Neural cell (in vitro differentiated cells): ENCODE results near the gene TOMM20. TPM values are rescaled to one million over a fixed set of nuclear protein-coding genes. Genes with fewer than 3 reads are reported as not detected.

Source experiments
- H2AFZ ChIP-seq: fragments of 200-600, 300-800 bp; sonication (generic), shearing (Covaris generic); 2 replicates; pipeline ENCODE4 v1.6.0; 2014; ENCODE audit warnings: low read depth, mild to moderate bottlenecking, antibody characterized with exemption, low read length, moderate library complexity
- H3F3A ChIP-seq: fragments of 200-600 bp; shearing (Covaris generic); 2 replicates; pipeline ENCODE4 v1.6.1; 2016; ENCODE audit warnings: mild to moderate bottlenecking, moderate library complexity, mixed read lengths, antibody characterized with exemption, low read length; ENCODE audit not compliant: insufficient read depth, poor library complexity, severe bottlenecking
- H3K27ac ChIP-seq: fragments of 200-600, 300-800 bp; sonication (generic), shearing (Covaris generic); 2 replicates; pipeline ENCODE4 v1.5.1; 2014; ENCODE audit warnings: mild to moderate bottlenecking, low read length, moderate library complexity
- H3K27me3 ChIP-seq: fragments of 300-800, 200-600 bp; sonication (generic), shearing (Covaris generic); 2 replicates; pipeline ENCODE4 v1.6.0; 2014; ENCODE audit warnings: mild to moderate bottlenecking, low read depth, low read length, moderate library complexity; ENCODE audit not compliant: insufficient read depth
- H3K36me3 ChIP-seq: fragments of 300-800, 200-600 bp; sonication (generic), shearing (Covaris generic); 2 replicates; pipeline ENCODE4 v1.5.1; 2014; ENCODE audit warnings: mild to moderate bottlenecking, antibody characterized with exemption, low read length, moderate library complexity; ENCODE audit not compliant: insufficient read depth
- H3K4me2 ChIP-seq: fragments of 300-800, 200-600 bp; sonication (generic), shearing (Covaris generic); 2 replicates; pipeline ENCODE4 v1.6.0; 2014; ENCODE audit warnings: mild to moderate bottlenecking, low read length
- H3K4me3 ChIP-seq: fragments of 300-800, 200-600 bp; sonication (generic), shearing (Covaris generic); 2 replicates; pipeline ENCODE4 v1.5.1; 2014; ENCODE audit warnings: mild to moderate bottlenecking, low read length, moderate library complexity
- H3K79me2 ChIP-seq: fragments of 200-600 bp; shearing (Covaris generic); replicated peaks from 2 replicates; pipeline ENCODE4 v1.6.0; 2014; ENCODE audit warnings: mild to moderate bottlenecking, low read length, moderate library complexity; ENCODE audit not compliant: insufficient read depth
- H3K9ac ChIP-seq: fragments of 300-800, 200-600 bp; sonication (generic), shearing (Covaris generic); 2 replicates; pipeline ENCODE4 v1.6.1; 2016; ENCODE audit warnings: mild to moderate bottlenecking, low read length, mixed read lengths
- H3K9me2 ChIP-seq: fragments of 200-600 bp; shearing (Covaris generic); 2 replicates; pipeline ENCODE4 v1.6.1; 2016; ENCODE audit warnings: mild to moderate bottlenecking, low read length, mixed read lengths; ENCODE audit not compliant: insufficient read depth
- H3K9me3 ChIP-seq: fragments of 200-600, 300-800 bp; sonication (generic), shearing (Covaris generic); 2 replicates; pipeline ENCODE4 v1.6.1; 2016; ENCODE audit warnings: mild to moderate bottlenecking, mixed run types, low read length, moderate library complexity, mixed read lengths
- H4K20me1 ChIP-seq: fragments of 200-600 bp; shearing (Covaris generic); 2 replicates; pipeline ENCODE4 v1.6.1; 2016; ENCODE audit warnings: mild to moderate bottlenecking, mixed run types; ENCODE audit not compliant: insufficient read depth
- EP300 ChIP-seq: fragments of 450-650 bp; conservative IDR thresholded peaks from 2 replicates; pipeline ENCODE4 v1.6.1; 2014; ENCODE audit warnings: antibody characterized with exemption, mild to moderate bottlenecking, moderate library complexity; ENCODE audit not compliant: poor library complexity, severe bottlenecking
- EZH2 ChIP-seq: fragments of 200-600, 300-800 bp; shearing (Covaris generic), sonication (generic); IDR thresholded peaks from 2 replicates; pipeline ENCODE4 v1.6.1; 2014; ENCODE audit warnings: antibody characterized with exemption, low read length, borderline replicate concordance, mild to moderate bottlenecking; ENCODE audit not compliant: insufficient read depth, poor library complexity, severe bottlenecking
- MXI1 ChIP-seq: fragments of 450-650 bp; conservative IDR thresholded peaks from 2 replicates; pipeline ENCODE4 v1.6.1; 2014; ENCODE audit warnings: antibody characterized with exemption, mild to moderate bottlenecking; ENCODE audit not compliant: poor library complexity, severe bottlenecking
- POLR2AphosphoS5 ChIP-seq: IDR thresholded peaks from 2 replicates; pipeline ENCODE4 v1.6.1; 2012
- RAD21 ChIP-seq: fragments of 450-650 bp; conservative IDR thresholded peaks from 2 replicates; pipeline ENCODE4 v1.6.1; 2014; ENCODE audit warnings: antibody characterized with exemption, mild to moderate bottlenecking, moderate library complexity
- SMC3 ChIP-seq: fragments of 450-650 bp; conservative IDR thresholded peaks from 2 replicates; pipeline ENCODE4 v1.6.1; 2014; ENCODE audit warnings: antibody characterized with exemption, mild to moderate bottlenecking, moderate library complexity; ENCODE audit not compliant: poor library complexity
- TAF1 ChIP-seq: IDR thresholded peaks from 2 replicates; pipeline ENCODE4 v1.6.1; 2012; ENCODE audit warnings: low read depth
- polyA plus RNA-seq: library from polyadenylated mRNA; depleted of rRNA; stranded (reverse); fragments of >200 nt; gene quantifications from 2 replicates; pipeline ENCODE4 v1.2.3, GENCODE V29; 2014
- TF ChIP-seq, protein P1 (sequence below): IDR thresholded peaks from 2 replicates; pipeline ENCODE4 v1.6.1; 2012; ENCODE audit warnings: borderline replicate concordance
- TF ChIP-seq, protein P2 (sequence below): fragments of 450-650 bp; IDR thresholded peaks from 2 replicates; pipeline ENCODE4 v1.5.1; 2014; ENCODE audit warnings: antibody characterized with exemption, mild to moderate bottlenecking, moderate library complexity; ENCODE audit not compliant: poor library complexity, severe bottlenecking

Gene TOMM20
- polyA plus RNA-seq, 1 donor from 2014 or later = 175 TPM

DNA sequence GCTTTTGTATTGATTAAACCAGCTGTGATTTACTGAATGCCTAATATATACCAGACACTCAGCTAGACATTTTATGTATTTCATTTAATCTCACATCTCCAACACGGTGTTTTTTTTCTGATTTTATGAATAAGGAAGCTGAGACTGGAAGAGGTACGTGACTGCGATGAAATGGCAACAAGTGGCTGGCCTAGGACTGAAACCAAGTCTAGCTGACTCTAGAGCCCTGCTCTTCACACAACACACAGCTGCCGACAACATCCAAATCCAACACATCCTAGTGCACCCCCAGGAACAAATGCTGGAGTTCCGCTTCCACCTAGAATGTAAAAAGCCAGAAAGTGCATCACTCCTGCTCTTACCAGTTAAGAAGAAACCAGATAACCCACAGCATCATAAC, 10.7 kb upstream of the TOMM20 start:
- H3K4me2 ChIP-seq = no peak overlapping the region
- no peaks in the 10 kb centered on the region for H3K9me2 ChIP-seq
- no peaks in the 10 kb centered on the region for H3K9me3 ChIP-seq
- no peaks in the 10 kb centered on the region for H3F3A ChIP-seq
- no peak overlapping the region for H3K27ac ChIP-seq
- H3K79me2 ChIP-seq = no peaks in the 10 kb centered on the region
- no peak overlapping the region for H3K9ac ChIP-seq
- no peak overlapping the region for H2AFZ ChIP-seq
- H3K27me3 ChIP-seq = no peaks in the 10 kb centered on the region
- no peak overlapping the region for H3K4me3 ChIP-seq
- peaks cover 12% of the 10 kb centered on the region for H3K36me3 ChIP-seq
- no peaks in the 10 kb centered on the region for H4K20me1 ChIP-seq
- no peak for TF ChIP-seq MXI1
- no peak for TF ChIP-seq EZH2
- no peak for TF ChIP-seq RAD21
- TF ChIP-seq EP300 = no peak
- TF ChIP-seq, protein P1, sequence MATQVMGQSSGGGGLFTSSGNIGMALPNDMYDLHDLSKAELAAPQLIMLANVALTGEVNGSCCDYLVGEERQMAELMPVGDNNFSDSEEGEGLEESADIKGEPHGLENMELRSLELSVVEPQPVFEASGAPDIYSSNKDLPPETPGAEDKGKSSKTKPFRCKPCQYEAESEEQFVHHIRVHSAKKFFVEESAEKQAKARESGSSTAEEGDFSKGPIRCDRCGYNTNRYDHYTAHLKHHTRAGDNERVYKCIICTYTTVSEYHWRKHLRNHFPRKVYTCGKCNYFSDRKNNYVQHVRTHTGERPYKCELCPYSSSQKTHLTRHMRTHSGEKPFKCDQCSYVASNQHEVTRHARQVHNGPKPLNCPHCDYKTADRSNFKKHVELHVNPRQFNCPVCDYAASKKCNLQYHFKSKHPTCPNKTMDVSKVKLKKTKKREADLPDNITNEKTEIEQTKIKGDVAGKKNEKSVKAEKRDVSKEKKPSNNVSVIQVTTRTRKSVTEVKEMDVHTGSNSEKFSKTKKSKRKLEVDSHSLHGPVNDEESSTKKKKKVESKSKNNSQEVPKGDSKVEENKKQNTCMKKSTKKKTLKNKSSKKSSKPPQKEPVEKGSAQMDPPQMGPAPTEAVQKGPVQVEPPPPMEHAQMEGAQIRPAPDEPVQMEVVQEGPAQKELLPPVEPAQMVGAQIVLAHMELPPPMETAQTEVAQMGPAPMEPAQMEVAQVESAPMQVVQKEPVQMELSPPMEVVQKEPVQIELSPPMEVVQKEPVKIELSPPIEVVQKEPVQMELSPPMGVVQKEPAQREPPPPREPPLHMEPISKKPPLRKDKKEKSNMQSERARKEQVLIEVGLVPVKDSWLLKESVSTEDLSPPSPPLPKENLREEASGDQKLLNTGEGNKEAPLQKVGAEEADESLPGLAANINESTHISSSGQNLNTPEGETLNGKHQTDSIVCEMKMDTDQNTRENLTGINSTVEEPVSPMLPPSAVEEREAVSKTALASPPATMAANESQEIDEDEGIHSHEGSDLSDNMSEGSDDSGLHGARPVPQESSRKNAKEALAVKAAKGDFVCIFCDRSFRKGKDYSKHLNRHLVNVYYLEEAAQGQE = no peak
- TF ChIP-seq, protein P2, sequence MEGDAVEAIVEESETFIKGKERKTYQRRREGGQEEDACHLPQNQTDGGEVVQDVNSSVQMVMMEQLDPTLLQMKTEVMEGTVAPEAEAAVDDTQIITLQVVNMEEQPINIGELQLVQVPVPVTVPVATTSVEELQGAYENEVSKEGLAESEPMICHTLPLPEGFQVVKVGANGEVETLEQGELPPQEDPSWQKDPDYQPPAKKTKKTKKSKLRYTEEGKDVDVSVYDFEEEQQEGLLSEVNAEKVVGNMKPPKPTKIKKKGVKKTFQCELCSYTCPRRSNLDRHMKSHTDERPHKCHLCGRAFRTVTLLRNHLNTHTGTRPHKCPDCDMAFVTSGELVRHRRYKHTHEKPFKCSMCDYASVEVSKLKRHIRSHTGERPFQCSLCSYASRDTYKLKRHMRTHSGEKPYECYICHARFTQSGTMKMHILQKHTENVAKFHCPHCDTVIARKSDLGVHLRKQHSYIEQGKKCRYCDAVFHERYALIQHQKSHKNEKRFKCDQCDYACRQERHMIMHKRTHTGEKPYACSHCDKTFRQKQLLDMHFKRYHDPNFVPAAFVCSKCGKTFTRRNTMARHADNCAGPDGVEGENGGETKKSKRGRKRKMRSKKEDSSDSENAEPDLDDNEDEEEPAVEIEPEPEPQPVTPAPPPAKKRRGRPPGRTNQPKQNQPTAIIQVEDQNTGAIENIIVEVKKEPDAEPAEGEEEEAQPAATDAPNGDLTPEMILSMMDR = no peak
- no peak for TF ChIP-seq TAF1
- no peak for TF ChIP-seq POLR2AphosphoS5
- TF ChIP-seq SMC3 = no peak

DNA sequence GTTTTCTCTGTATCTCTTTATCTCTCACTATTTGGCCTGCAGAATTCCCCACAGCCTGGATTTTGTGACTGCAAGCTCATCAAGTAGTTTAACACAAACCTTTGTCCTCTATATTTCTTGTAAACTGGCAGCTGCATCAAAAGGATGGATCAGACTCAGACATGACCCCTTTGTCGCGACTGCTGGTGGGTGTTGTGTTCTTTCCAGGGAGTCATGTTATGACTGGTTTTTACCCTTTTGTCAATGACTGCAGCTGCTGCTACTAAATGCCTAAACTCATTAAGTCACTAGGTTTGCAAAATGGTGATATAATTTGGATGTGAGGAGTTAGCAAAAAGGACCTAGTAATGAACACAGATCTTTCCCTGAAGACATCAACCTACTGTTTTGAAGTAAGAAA, 10.2 kb upstream of the TOMM20 start:
- Histone ChIP-seq H3K27ac (no peak overlapping the region), H3K79me2 (no peaks in the 10 kb centered on the region), H3K4me3 (no peak overlapping the region), H3K36me3 (peaks cover 10% of the 10 kb centered on the region), H3F3A (no peaks in the 10 kb centered on the region), H3K4me2 (no peak overlapping the region), H3K9me2 (no peaks in the 10 kb centered on the region), H3K9me3 (no peaks in the 10 kb centered on the region), H4K20me1 (no peaks in the 10 kb centered on the region), H3K27me3 (no peaks in the 10 kb centered on the region), H3K9ac (no peak overlapping the region), H2AFZ (no peak overlapping the region)
- TF ChIP-seq, protein P2 = no peak
- TF ChIP-seq RAD21 = no peak
- no peak for TF ChIP-seq TAF1
- TF ChIP-seq EP300 = no peak
- no peak for TF ChIP-seq MXI1
- TF ChIP-seq, protein P1 = no peak
- no peak for TF ChIP-seq EZH2
- TF ChIP-seq POLR2AphosphoS5 = no peak
- TF ChIP-seq SMC3 = no peak
